Activated CD8-positive, alpha-beta memory T cell treated with anti-CD3 and anti-CD28 coated beads, Interleukin-2, amount 50 U/mL, for 24 hours (primary cell): ENCODE measurements around the gene PAPOLA.
A peak's percentile ranks its signal among the peaks of the same experiment; 100 is the strongest.

Experiments
- DNase-seq: peaks from one replicate; pipeline ENCODE4 v3.0.0-alpha.2; 2020; ENCODE audit errors: extremely low read depth

PAPOLA gene

GRCh38 chr14:96586056-96586455 lies 83.9 kb downstream of the PAPOLA start:
- no peak for DNase-seq

GRCh38 chr14:96586921-96587822 lies 85.0 kb downstream of the PAPOLA start:
- DNase-seq = no peak

GRCh38 chr14:96587823-96588385 lies 85.7 kb downstream of the PAPOLA start:
- no peak for DNase-seq

- no peak for DNase-seq
Observed at GRCh38 chr14:96588410-96589257, 86.5 kb downstream of the PAPOLA start.

- DNase-seq = no peak
Observed at GRCh38 chr14:96589577-96589976, 87.4 kb downstream of the PAPOLA start.

GRCh38 chr14:96590190-96590864 lies 88.1 kb downstream of the PAPOLA start:
- no peak for DNase-seq

- peak; percentile 9 for DNase-seq
Observed at GRCh38 chr14:96592591-96593386, 90.6 kb downstream of the PAPOLA start.

GRCh38 chr14:96594961-96595360 lies 92.8 kb downstream of the PAPOLA start:
- DNase-seq = no peak

GRCh38 chr14:96597680-96598079 lies 95.5 kb downstream of the PAPOLA start:
- no peak for DNase-seq

- DNase-seq = no peak
Observed at GRCh38 chr14:96598332-96598928, 96.2 kb downstream of the PAPOLA start.

- DNase-seq = no peak
Observed at GRCh38 chr14:96599076-96599475, 96.9 kb downstream of the PAPOLA start.

- DNase-seq = no peak
Observed at GRCh38 chr14:96602186-96602585, 100.0 kb downstream of the PAPOLA start.

- no peak for DNase-seq
Observed at GRCh38 chr14:96603350-96604255, 101.4 kb downstream of the PAPOLA start.

- no peak for DNase-seq
Observed at GRCh38 chr14:96614481-96614881, 112.3 kb downstream of the PAPOLA start.

GRCh38 chr14:96616161-96616721 lies 114.1 kb downstream of the PAPOLA start:
- DNase-seq = no peak
